ENCODE measurements around the gene AP2B1. TPM values are rescaled to one million over a fixed set of nuclear protein-coding genes. Genes with fewer than 3 reads are reported as not detected.

AP2B1 gene
- 56.2 and 82.9 TPM in 2 replicates for total RNA-seq

DNA sequence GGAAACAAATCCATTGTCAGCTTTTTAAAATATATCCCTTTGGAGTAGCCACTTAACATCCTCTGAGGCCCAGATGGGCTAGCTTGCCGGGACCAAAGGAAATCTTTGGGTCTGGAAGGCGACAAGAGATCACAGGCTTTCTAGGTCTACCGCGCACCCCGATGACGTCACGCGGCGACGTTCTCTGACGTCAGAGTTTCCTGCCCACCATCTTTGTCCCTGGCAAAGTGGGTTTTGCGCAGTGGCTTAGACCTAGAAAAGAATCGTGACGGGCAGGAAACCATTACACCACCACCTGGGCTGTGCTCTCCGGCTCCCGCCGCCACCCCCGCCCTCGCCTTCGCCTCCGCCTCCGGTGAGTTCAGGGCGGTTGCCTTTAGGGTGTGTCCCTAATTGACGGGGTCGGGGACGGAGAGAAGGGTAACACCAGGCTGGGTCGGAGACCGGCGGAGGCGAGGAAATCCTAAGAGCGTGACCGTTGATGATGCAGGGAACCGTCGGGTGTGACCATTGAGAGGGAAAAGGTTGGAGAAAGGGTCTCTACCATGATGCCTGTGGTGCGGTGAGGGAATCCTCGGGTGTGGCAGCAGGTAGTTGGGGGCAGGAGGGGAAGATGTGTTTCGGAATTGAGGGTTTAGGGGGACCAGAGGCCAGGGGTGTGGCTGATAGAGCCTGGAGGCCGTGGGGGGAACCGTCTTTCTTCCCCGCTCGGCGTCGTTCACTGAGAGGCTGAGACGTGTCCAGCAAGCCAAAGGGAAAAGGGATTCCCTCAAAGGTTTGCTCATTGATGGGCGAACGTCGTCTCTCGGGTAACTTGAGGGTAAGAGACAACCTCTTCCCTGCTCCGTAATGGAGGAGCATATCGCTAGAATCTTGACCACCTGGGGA is at the start of gene AP2B1:
TSS of gene AP2B1 (plus strand) at position 249 of the 888 bp plus-strand sequence. CDS start 6,709 bp downstream, outside the sequence.

GRCh38 chr17:35537601-35538141 is 49.5 kb upstream of the AP2B1 start, which contains the start of gene SLFN12L:
SLFN12L (minus strand) TSS chr17:35537678; CDS start chr17:35522364, 15,314 bp downstream.

GRCh38 chr17:35560703-35561102 is 26.4 kb upstream of the AP2B1 start, which contains the start of gene SLFN14:
SLFN14 (minus strand) TSS chr17:35560819; CDS start chr17:35558062, 2,757 bp downstream.

GRCh38 chr17:35578197-35578928 is 8.8 kb upstream of the AP2B1 start, which contains the start of gene PEX12:
PEX12 (minus strand) TSS chr17:35578571; CDS start chr17:35578021, 550 bp downstream.

DNA sequence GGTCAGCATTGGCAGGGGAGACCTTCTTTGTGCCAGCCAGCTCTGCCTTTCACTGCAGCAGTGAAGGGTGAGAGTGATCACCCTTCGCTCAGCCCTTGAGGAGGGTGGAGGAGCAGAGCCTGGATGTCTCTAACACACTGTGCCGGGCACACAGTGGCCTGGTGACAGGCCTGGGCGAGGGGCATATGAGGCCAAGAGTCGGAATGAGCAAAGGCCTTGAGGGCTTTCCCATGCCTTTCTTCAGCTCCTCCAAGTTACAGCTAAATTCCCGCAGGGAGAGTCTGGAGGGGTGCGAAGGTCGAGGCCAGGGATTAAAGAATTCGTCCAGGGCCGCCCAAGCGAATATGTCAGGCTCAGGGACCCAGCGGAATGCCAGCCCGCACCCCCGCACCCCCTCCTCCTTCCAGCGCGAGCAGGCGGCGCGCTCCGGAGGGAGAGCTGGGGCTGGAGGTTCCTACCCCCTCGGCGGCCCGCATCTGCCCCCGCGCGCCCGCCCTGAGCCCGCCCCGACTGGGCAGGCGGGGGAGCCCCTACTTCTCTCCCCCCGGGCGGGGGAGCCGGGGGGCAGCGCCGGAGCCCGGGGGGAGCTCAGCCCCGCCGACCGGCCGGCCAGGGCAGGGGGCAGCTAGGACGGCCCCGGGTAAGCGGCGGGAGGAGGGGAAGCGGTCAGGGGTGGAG is 144.3 kb downstream of the AP2B1 start, which contains the start of gene RASL10B:
TSS of gene RASL10B (plus strand) at position 401 of the 678 bp plus-strand sequence. CDS start 3,546 bp downstream, outside the sequence.

GRCh38 chr17:35752945-35753764 is 166.0 kb downstream of the AP2B1 start, which contains the start of gene GAS2L2:
GAS2L2 (minus strand) TSS chr17:35753239; CDS start chr17:35752850, 389 bp downstream.

DNA sequence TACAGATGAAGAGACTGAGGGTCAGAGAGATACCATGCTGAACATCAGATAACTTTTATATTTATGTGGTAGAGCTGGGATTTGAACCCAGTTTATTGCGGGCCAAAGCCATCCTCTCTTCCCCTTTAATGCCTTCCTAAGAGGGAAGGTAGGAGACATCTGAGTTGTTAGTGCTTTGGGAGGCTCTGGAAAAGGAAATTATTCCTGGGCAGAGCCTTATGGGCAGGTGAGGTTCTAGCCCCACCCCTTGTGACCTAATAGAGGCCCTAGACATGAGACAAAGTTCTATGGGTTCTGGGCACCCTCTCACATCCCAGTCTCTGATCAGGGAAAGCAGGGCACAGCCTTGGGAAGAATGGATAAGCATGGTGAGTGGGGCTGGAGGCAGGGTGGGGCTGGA is 173.5 kb downstream of the AP2B1 start, which contains the start of gene C17orf50:
TSS of gene C17orf50 (plus strand) at position 301 of the 400 bp plus-strand sequence. CDS start at position 356, 55 bp downstream.

Other genes with a start within 250 kb of the AP2B1 start
- 35.1 and 51.2 TPM in 2 replicates for gene SLFN11, start 213.7 kb upstream of the AP2B1 start, total RNA-seq
- 16.7 and 32.0 TPM in 2 replicates for gene SLFN12, start 154.8 kb upstream of the AP2B1 start, total RNA-seq
- gene SLFN13, start 138.6 kb upstream of the AP2B1 start, total RNA-seq: 1.3 and 2.1 TPM in 2 replicates
- gene SLFN12L, start 49.6 kb upstream of the AP2B1 start, total RNA-seq: under 0.01 and 0.16 TPM in 2 replicates
- not detected in 2 replicates for gene SLFN14, start 26.5 kb upstream of the AP2B1 start, total RNA-seq
- gene PEX12, start 8.8 kb upstream of the AP2B1 start, total RNA-seq: 3.7 and 4.1 TPM in 2 replicates
- gene RASL10B, start 144.3 kb downstream of the AP2B1 start, total RNA-seq: 1.1 and 1.3 TPM in 2 replicates
- gene GAS2L2, start 165.9 kb downstream of the AP2B1 start, total RNA-seq: not detected in 2 replicates
- gene C17orf50, start 173.6 kb downstream of the AP2B1 start, total RNA-seq: not detected in 2 replicates
- 1.4 and 1.5 TPM in 2 replicates for gene MMP28, start 208.3 kb downstream of the AP2B1 start, total RNA-seq
- 46.5 and 64.6 TPM in 2 replicates for gene TAF15, start 222.2 kb downstream of the AP2B1 start, total RNA-seq

Data from bronchial smooth muscle cell (primary cell).